AG04449 (cell line): ENCODE data around the gene SNRPF.
A peak's percentile ranks its signal among the peaks of the same experiment; 100 is the strongest.
"Not testable (repeated sequence)": the region's sequence is repeated elsewhere in the genome, so short reads cannot be mapped to it uniquely, and the experiment has no call there.

Experiments used
- CTCF ChIA-PET: fragments of 350-600 bp; formaldehyde crosslinking; extraction: SDS; loops from one replicate; lab custom pipeline; 2021; ENCODE audit warnings: antibody characterized with exemption; lab: Yijun Ruan, JAX
- POLR2A ChIA-PET: fragments of 400-600, 350-600 bp; formaldehyde crosslinking; extraction: SDS; loops from one replicate; lab custom pipeline; 2020; ENCODE audit warnings: antibody characterized with exemption, inconsistent platforms; lab: Yijun Ruan, JAX
- DNase-seq: peaks from one replicate; pipeline ENCODE4 v3.0.0-alpha.2; 2010; ENCODE audit warnings: low read depth, low spot score
- H3K4me3 ChIP-seq: 2 replicates; pipeline ENCODE4 v1.5.1; 2011; ENCODE audit warnings: low read depth, mild to moderate bottlenecking, control low read depth, low read length
- TF ChIP-seq, protein P1 (sequence below): IDR thresholded peaks from one replicate; pipeline ENCODE4 v1.5.1; 2011; ENCODE audit warnings: mild to moderate bottlenecking, moderate library complexity, low read length, control low read depth, inconsistent platforms; ENCODE audit not compliant: insufficient read depth; ENCODE audit errors: missing control alignments

Gene SNRPF

DNA sequence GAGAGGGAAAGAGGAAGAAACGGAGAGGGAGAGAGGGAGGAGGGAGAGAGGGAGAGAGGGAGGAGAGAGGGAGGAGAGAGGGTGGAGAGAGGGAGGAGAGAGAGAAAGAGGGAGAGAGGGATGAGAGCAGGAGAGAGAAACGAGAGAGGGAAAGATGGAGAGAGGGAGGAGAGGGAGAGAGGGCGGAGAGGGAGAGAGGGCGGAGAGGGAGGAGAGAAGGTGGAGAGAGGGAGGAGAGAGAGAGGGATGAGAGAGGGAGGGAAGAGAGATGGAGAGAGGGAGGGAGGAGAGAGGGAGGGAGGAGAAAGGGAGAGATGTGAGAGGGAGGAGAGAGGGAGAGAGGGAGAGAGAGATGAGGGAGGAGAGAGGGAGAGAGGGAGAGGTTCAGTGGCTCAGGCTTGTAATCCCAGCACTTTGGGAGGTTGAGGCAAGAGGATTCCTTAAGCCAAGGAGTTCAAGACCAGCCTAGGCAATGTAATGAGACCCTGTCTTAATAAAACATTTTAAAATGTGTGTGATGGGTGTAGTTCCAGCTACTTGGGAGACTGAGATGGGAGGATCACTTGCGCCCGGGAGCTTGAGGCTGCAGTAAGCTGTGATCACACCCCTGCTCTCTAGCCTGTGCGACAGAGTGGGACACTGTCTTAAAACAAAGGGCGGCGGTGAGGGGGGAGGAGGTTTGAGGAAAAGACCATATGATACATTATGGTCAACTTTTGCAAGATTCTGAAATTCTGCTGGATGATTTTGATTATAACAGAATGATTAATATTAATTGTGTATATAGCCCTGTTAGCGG, 21.3 kb upstream of the SNRPF start:
- no peak for DNase-seq
- POLR2A ChIA-PET: no interaction called here
- TF ChIP-seq, protein P1, sequence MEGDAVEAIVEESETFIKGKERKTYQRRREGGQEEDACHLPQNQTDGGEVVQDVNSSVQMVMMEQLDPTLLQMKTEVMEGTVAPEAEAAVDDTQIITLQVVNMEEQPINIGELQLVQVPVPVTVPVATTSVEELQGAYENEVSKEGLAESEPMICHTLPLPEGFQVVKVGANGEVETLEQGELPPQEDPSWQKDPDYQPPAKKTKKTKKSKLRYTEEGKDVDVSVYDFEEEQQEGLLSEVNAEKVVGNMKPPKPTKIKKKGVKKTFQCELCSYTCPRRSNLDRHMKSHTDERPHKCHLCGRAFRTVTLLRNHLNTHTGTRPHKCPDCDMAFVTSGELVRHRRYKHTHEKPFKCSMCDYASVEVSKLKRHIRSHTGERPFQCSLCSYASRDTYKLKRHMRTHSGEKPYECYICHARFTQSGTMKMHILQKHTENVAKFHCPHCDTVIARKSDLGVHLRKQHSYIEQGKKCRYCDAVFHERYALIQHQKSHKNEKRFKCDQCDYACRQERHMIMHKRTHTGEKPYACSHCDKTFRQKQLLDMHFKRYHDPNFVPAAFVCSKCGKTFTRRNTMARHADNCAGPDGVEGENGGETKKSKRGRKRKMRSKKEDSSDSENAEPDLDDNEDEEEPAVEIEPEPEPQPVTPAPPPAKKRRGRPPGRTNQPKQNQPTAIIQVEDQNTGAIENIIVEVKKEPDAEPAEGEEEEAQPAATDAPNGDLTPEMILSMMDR: no peak
- peak overlapping the region; percentile 8; the same call in 1 of the 2 replicates for H3K4me3 ChIP-seq
- CTCF ChIA-PET: interaction anchor here (0.9 to 1.8 kb wide), 4 partner anchors 11 to 259 kb away, joined by 3 to 4 read pairs (median 4); no protein-coding TSS in a partner anchor

DNA sequence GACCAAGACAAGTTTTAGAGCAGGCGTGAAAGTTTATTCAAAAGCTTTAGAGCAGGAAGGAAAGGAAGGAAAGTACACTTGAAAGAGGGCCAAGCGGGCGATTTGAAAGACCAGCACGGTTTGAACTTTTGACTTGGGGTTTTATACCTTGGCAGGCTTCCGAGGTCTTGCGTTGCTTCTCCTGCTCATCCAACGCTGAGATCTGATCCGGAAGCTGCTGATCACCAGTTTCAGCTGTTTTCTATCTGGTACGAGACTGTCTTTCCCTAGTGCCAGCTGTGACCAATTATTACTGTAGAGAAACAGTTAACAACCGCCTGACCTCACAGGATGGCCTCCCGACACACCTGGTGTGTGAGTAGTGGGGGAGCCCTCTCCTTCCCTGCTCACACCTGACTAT, 20.6 kb upstream of the SNRPF start:
- no peak overlapping the region; the same call in 1 of the 2 replicates for H3K4me3 ChIP-seq
- ChIA-PET CTCF (interaction anchor here (0.9 to 1.1 kb wide), 4 partner anchors 10 to 263 kb away, joined by 3 to 4 read pairs (median 3); no protein-coding TSS in a partner anchor), POLR2A (no interaction called here)
- DNase-seq: no peak
- TF ChIP-seq, protein P1: no peak

DNA sequence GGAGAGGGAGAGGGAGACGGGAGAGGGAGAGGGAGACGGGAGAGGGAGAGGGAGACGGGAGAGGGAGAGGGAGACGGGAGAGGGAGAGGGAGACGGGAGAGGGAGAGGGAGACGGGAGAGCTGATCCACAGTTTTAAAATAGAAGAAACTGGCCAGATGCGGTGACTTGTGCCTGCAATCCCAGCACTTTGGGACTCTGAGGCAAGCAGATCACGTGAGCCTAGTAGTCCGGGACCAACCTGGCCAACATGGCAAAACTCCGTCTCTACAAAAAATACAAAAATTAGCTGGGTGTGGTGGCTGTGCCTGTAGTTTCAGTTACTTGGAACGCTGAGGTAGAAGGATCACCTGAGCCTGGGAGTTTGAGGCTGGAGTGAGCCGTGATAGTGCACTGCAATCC, 16.3 kb upstream of the SNRPF start:
- POLR2A ChIA-PET, DNase-seq, H3K4me3 ChIP-seq: not testable (repeated sequence)
- CTCF ChIA-PET: interaction anchor here (1.2 kb wide), 1 partner anchor 9 kb away, joined by 3 read pairs; no protein-coding TSS in a partner anchor

DNA sequence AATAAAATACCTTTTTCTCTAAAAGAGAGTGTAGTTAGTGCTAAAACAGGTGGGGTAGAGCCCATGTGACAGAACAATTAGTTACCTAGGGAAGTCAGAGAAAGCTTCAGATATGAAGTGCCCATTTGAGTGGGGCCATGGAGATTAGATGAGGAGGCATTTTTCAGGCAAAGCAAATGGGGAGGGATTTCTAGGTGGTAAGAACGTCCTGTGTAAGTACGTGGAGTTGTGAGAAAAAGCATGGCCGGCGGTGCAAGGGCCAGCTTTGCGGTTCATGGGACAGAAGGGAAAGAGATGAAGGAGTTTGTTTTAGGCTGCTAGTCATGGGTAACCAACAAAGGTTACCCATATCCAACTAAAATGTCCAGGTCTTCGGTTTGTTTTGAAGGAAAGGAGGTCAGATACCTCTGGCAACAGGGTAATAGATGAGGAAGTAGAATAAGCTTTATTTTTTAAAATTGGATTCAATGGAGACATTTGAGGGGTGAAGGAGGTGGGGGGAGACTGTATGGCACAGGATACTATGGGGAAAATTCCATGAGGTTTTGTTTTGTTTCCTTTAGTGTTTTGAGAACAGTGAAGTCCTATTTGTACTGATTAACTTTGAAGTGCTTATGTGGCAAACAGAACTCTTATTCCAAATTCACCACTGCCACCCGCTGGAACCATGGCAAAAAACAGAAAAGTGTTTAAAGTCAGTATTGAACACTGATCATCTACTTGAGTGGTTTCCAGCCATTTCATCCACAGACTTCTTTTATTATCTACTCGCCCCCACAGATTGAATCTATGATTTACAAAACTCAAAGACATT, 10.0 kb upstream of the SNRPF start:
- H3K4me3 ChIP-seq: no peak overlapping the region
- ChIA-PET POLR2A (no interaction called here), CTCF (interaction anchor here (0.6 to 3.0 kb wide), 23 partner anchors 11 to 309 kb away, joined by 3 to 30 read pairs (median 4); no protein-coding TSS in a partner anchor)
- TF ChIP-seq, protein P1: peak; percentile 13
- no peak for DNase-seq

DNA sequence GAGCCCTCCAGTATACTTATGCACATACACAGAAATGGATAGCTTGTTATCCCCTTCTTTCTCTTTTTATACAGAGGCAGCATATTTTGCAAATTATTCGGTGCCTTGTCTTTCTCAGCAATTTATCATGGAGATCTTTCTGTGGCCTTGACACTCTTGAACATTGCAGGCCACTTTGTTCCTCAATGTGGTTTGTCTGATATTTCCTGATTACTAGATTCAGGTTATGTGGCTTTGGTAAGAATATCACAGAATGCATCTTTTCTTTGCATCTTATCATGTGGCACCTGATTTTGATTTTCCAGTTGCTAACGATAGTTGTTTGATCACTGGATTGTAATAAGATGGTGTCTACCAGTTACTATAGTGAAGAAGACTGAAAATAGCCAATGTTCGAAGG, 7.1 kb upstream of the SNRPF start:
- no peak for DNase-seq
- TF ChIP-seq, protein P1: no peak
- ChIA-PET POLR2A (no interaction called here), CTCF (interaction anchor here (0.6 to 1.3 kb wide), 2 partner anchors 59 to 268 kb away, joined by 3 to 4 read pairs; no protein-coding TSS in a partner anchor)
- H3K4me3 ChIP-seq: no peak overlapping the region

DNA sequence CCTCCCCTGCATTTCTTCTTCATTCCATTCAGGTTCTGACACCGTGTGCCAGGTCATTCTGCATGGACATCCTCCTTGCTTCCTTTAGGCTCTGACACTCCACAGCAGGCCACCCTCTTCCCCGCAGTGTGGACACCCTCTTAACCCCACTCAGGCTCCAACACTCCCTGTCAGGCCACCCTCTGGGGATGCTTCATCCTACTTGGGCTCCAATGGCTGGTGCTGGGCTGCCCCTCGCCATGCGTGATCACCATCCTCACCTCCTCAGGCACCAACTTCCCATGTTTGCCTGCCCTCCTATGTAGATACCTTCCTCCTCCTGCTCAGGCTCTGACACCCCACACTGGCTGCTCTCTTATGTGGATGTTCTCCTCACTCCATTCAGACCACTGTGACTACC, 6.6 kb upstream of the SNRPF start:
- ChIA-PET CTCF (interaction anchor here (1.3 to 1.4 kb wide), 2 partner anchors 18 to 269 kb away, joined by 4 read pairs; no protein-coding TSS in a partner anchor), POLR2A (no interaction called here)
- TF ChIP-seq, protein P1: no peak
- DNase-seq: no peak
- H3K4me3 ChIP-seq: no peak overlapping the region
